Breast epithelium (tissue), 4 donors: ENCODE data around the gene TEX52. TPM values are rescaled to one million over a fixed set of nuclear protein-coding genes. Genes with fewer than 3 reads are reported as not detected.

Experiments
- DNase-seq, 2 donors: peaks; one replicate each; pipeline ENCODE4 v3.0.0-alpha.2; 2019; ENCODE audit warnings: low spot score in 2 of 2
- H3K27ac ChIP-seq, 2 donors: fragments of 200-600 bp; sonication (generic) in 1 of 2; one replicate each; pipeline ENCODE4 v1.5.1; 2016 to 2019; ENCODE audit warnings: mild to moderate bottlenecking in 1 of 2
- H3K27me3 ChIP-seq, 2 donors: fragments of 200-600 bp; sonication (generic) in 1 of 2; one replicate each; pipeline versions ENCODE4 v1.5.1 to v1.6.0; 2017 to 2019; ENCODE audit warnings: control low read depth in 1 of 2, mild to moderate bottlenecking in 1 of 2
- H3K36me3 ChIP-seq: fragments of 200-600 bp; one replicate; pipeline ENCODE4 v1.5.1; 2019
- H3K4me1 ChIP-seq, 2 donors: fragments of 200-600 bp; sonication (generic); one replicate each; pipeline ENCODE4 v1.5.1; 2016 to 2019; ENCODE audit warnings: control low read depth in 1 of 2
- H3K4me3 ChIP-seq, 3 donors: fragments of 200-600 bp; sonication (generic); 1 replicate in 2 of 3; 2 replicates in 1 of 3; pipeline ENCODE4 v1.5.1; 2016 to 2019; ENCODE audit warnings: mild to moderate bottlenecking in 3 of 3, moderate library complexity in 2 of 3
- H3K9me3 ChIP-seq, 2 donors: fragments of 200-600 bp; sonication (generic) in 1 of 2; one replicate each; pipeline ENCODE4 v1.5.1; 2016 to 2019; ENCODE audit warnings: control low read depth in 1 of 2
- POLR2A ChIP-seq: fragments of 450-650 bp; IDR thresholded peaks from one replicate; pipeline ENCODE4 v1.6.1; 2016; ENCODE audit warnings: antibody characterized with exemption, mild to moderate bottlenecking, moderate library complexity
- POLR2AphosphoS5 ChIP-seq, 3 donors: sonication (generic); formaldehyde crosslinking; IDR thresholded peaks; one replicate each; pipeline ENCODE4 v1.6.1; 2017; ENCODE audit warnings: antibody characterized with exemption in 3 of 3
- intact Hi-C: fragments of 100-400 bp; cut with DNase I; formaldehyde crosslinking; loops from one replicate; pipeline ENCODE4 v1.15.1; 2023; ENCODE audit warnings: low total_unique reads
- total RNA-seq, 3 donors: library from RNA; depleted of rRNA; stranded (reverse); fragments of >200 nt; gene quantifications; one replicate each; pipeline ENCODE4 v1.1.0, GENCODE V29; 2016
- TF ChIP-seq, protein P1 (sequence below), 3 donors: fragments of 450-650 bp; IDR thresholded peaks; one replicate each; pipeline ENCODE4 v1.5.1; 2016 to 2017; ENCODE audit warnings: antibody characterized with exemption in 3 of 3, mild to moderate bottlenecking in 3 of 3, moderate library complexity in 3 of 3

TEX52 gene
- total RNA-seq, 3 donors from 2014 or later, result not detected

DNA sequence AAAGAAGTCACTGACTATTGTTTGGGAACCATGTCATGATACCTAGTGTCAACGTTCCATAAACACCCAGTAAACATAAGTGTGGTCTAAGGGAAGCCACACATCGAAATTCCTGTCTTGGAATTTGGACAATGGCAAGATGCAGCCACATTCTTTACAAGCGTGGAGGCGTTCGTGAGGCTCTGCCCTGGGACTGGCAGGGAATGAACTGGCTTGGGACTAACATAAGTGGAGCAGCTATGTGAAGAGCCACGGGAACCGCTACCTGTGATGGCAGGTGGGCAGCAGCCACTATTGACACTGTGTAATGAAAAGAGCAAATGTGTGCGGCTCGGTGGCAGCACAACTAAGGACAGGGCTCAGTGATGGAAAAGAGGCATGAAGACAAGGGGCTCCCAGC, 12.1 kb downstream of the TEX52 start:
- Histone ChIP-seq H3K27me3 (no peaks in the 10 kb centered on the region), H3K9me3 (no peaks in the 10 kb centered on the region), H3K4me3 (no peak overlapping the region), H3K36me3 (no peaks in the 10 kb centered on the region), H3K27ac (peak overlapping the region in 1 of 2 donors; percentile 38), H3K4me1 (no peaks in the 10 kb centered on the region)
- intact Hi-C loops, result no loop called here
- TF ChIP-seq POLR2AphosphoS5 (IDR thresholded peaks at IDR 0.05), result no peak
- TF ChIP-seq, protein P1, sequence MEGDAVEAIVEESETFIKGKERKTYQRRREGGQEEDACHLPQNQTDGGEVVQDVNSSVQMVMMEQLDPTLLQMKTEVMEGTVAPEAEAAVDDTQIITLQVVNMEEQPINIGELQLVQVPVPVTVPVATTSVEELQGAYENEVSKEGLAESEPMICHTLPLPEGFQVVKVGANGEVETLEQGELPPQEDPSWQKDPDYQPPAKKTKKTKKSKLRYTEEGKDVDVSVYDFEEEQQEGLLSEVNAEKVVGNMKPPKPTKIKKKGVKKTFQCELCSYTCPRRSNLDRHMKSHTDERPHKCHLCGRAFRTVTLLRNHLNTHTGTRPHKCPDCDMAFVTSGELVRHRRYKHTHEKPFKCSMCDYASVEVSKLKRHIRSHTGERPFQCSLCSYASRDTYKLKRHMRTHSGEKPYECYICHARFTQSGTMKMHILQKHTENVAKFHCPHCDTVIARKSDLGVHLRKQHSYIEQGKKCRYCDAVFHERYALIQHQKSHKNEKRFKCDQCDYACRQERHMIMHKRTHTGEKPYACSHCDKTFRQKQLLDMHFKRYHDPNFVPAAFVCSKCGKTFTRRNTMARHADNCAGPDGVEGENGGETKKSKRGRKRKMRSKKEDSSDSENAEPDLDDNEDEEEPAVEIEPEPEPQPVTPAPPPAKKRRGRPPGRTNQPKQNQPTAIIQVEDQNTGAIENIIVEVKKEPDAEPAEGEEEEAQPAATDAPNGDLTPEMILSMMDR (IDR thresholded peaks at IDR 0.05), result no peak
- no peak for DNase-seq

DNA sequence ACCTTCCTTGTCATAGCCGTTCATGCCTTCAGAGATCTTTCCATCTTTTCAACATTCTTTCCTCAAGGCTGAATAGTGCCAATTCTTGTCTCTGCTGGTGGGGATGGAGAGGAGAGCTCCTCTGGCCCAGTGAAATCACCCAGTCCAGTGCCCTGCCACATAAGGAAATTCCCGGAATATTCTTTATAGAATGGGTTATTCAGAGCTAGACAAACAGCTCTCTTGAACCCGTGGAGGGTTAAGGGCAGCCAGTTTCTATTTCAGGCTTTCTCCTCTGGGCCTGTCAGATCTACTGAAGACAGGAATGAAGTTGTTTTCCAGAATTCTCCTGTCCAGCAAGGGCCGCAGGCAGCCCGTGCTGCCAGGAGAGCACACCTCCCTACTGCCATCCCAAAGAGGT, 13.9 kb downstream of the TEX52 start:
- Histone ChIP-seq H3K36me3 (no peaks in the 10 kb centered on the region), H3K27ac (peak overlapping the region in 1 of 2 donors; percentile 40), H3K9me3 (no peaks in the 10 kb centered on the region), H3K4me1 (no peaks in the 10 kb centered on the region), H3K27me3 (no peaks in the 10 kb centered on the region), H3K4me3 (no peak overlapping the region)
- DNase-seq, result no peak
- intact Hi-C loops, result no loop called here
- TF ChIP-seq, protein P1 (IDR thresholded peaks at IDR 0.05), result no peak
- no peak for TF ChIP-seq POLR2AphosphoS5 (IDR thresholded peaks at IDR 0.05)
- no peak for TF ChIP-seq POLR2A

DNA sequence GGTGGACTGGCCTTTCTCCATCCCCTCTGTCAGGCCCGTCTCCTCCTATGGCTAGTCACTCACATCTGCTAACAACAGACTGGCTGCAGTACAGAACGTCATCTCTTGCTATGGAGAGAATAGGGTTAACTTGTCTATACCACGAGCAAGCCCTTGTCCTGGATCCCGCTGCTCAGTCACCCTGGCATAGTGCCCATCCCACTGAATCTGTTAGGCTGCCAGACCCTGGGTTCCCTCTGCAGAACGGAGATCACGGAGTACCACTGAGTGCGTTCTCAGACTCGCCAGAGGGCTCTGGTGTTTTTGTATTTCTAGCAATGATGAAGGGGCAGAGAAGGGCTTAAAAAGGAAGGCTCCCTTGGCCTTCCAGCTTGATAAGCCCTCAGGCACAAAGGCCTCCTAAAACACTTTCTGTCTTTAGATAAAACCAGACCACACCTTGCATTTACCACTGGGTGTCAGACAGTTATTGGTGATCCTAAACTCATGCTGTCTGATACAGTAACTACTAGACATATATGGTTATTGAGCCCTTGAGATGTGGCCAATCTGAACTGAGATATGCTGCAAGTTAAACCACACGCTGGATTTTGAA, 15.7 kb downstream of the TEX52 start:
- Histone ChIP-seq H3K36me3 (no peaks in the 10 kb centered on the region), H3K4me3 (no peak overlapping the region), H3K4me1 (no peaks in the 10 kb centered on the region), H3K9me3 (no peaks in the 10 kb centered on the region), H3K27ac (no peak overlapping the region), H3K27me3 (no peaks in the 10 kb centered on the region)
- DNase-seq, result no peak
- intact Hi-C loops, result no loop called here
- no peak for TF ChIP-seq POLR2AphosphoS5 (IDR thresholded peaks at IDR 0.05)
- no peak for TF ChIP-seq POLR2A
- TF ChIP-seq, protein P1 (IDR thresholded peaks at IDR 0.05), result no peak

DNA sequence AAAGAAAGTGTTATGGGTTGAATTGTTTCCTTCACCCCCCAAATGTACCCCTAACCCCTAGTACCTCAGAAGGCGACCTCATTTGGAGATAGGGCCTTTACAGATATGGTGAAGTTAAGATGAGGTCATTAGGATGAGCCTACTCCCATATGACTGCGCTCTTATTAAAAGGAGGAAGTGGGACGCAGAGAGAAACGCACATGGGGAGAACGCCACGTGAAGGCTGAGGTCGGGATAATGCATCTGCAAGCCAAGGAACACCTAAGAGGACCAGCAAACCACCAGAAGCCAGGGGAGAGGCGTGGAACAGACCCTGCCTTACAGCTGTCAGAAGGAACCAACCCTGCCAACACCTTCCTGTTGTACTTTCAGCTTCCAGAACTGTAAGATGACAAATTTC, 20.3 kb downstream of the TEX52 start:
- intact Hi-C loops, result no loop called here
- Histone ChIP-seq H3K36me3 (no peaks in the 10 kb centered on the region), H3K4me3 (no peak overlapping the region), H3K4me1 (no peaks in the 10 kb centered on the region), H3K27ac (no peak overlapping the region), H3K27me3 (no peaks in the 10 kb centered on the region), H3K9me3 (no peaks in the 10 kb centered on the region)
- DNase-seq, result no peak
- no peak for TF ChIP-seq POLR2AphosphoS5 (IDR thresholded peaks at IDR 0.05)
- TF ChIP-seq, protein P1 (IDR thresholded peaks at IDR 0.05), result no peak
- no peak for TF ChIP-seq POLR2A

DNA sequence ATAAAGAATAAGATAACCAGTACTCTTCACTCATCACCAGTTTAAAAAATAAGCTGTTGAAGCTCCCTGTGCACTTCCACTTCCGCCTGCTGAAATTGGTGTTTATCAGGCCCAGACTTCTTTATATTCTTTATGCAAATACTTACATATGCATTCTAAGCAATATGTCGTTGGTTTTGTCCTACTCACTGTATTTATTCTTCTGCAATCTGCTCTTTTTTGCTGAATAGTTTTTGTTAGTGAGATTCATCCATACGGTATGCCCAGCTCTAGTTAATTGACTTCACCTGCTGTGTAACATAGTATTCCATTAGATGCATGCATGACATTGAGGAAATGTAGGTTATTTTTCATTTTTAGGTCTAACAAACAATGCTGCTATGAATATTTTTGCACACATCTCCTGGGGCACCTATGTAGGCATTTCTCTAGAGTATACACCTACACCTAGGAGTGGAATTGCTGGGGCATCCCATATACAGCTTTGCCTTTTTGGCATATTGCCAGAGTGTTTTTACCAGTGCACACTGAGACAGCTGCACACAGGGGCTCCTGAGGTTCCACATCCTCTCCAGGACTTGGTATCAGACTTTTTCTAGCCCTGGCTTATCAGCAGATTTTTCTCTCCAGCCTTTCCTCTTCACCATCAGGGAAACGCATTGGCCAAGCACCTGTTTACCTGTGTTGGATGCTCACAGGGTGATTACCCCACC, 21.0 kb downstream of the TEX52 start:
- Histone ChIP-seq H3K36me3 (no peaks in the 10 kb centered on the region), H3K27ac (no peak overlapping the region), H3K27me3 (no peaks in the 10 kb centered on the region), H3K4me3 (no peak overlapping the region), H3K9me3 (no peaks in the 10 kb centered on the region), H3K4me1 (no peaks in the 10 kb centered on the region)
- TF ChIP-seq, protein P1 (IDR thresholded peaks at IDR 0.05), result no peak
- no peak for TF ChIP-seq POLR2A
- TF ChIP-seq POLR2AphosphoS5 (IDR thresholded peaks at IDR 0.05), result no peak
- DNase-seq, result no peak
- intact Hi-C loops, result no loop called here
